H1 (cell line): ENCODE measurements around the gene TSPOAP1. TPM values are rescaled to one million over a fixed set of nuclear protein-coding genes. Genes with fewer than 3 reads are reported as not detected.

Experiments used
- CTCF ChIA-PET: fragments of 300-600 bp; sonication (Branson Sonifier 250); formaldehyde crosslinking; loops from one replicate; lab custom pipeline; 2021; ENCODE audit not compliant: partially characterized antibody; lab: Charles Lee
- POLR2A ChIA-PET: fragments of 300-600 bp; sonication (Branson Sonifier 250); formaldehyde crosslinking; loops from one replicate; lab custom pipeline; 2021; ENCODE audit warnings: inconsistent platforms; ENCODE audit not compliant: partially characterized antibody; lab: Charles Lee
- DNase-seq, 2 experiments: peaks; one replicate each; pipeline versions ENCODE4 v3.0.0 to v3.0.0-alpha.2; 2010 to 2022; ENCODE audit warnings: low spot score in 2 of 2, low read depth in 1 of 2, mixed read lengths in 1 of 2
- FAIRE-seq: peaks from 2 replicates; lab custom pipeline; 2011; peaks lifted over from hg19 to GRCh38; lab: Jason Lieb, UNC
- H2AFZ ChIP-seq: 2 replicates; pipeline ENCODE4 v1.8.1; 2012; ENCODE audit warnings: low read length, inconsistent platforms
- H2AK5ac ChIP-seq: 2 replicates; pipeline ENCODE4 v1.6.1; 2013; ENCODE audit warnings: low read depth, low read length
- H2BK120ac ChIP-seq: replicated peaks from 2 replicates; pipeline ENCODE3; 2013; ENCODE audit warnings: low read depth, low read length, inconsistent platforms
- H2BK12ac ChIP-seq: 2 replicates; pipeline ENCODE4 v1.6.1; 2013; ENCODE audit warnings: low read depth, low read length
- H2BK15ac ChIP-seq: 2 replicates; pipeline ENCODE4 v1.6.1; 2013; ENCODE audit warnings: low read length
- H2BK20ac ChIP-seq: 2 replicates; pipeline ENCODE4 v1.6.1; 2013; ENCODE audit warnings: low read length
- H2BK5ac ChIP-seq: 2 replicates; pipeline ENCODE4 v1.6.1; 2013; ENCODE audit warnings: low read depth, low read length
- H3K14ac ChIP-seq: 2 replicates; pipeline ENCODE4 v1.6.1; 2013; ENCODE audit warnings: inconsistent platforms; ENCODE audit not compliant: insufficient read length
- H3K18ac ChIP-seq: 2 replicates; pipeline ENCODE4 v1.6.1; 2013; ENCODE audit warnings: low read length; ENCODE audit errors: extremely low read depth
- H3K23ac ChIP-seq: 2 replicates; pipeline ENCODE4 v1.6.1; 2013; ENCODE audit warnings: inconsistent platforms; ENCODE audit not compliant: insufficient read length
- H3K23me2 ChIP-seq: 2 replicates; pipeline ENCODE4 v1.6.1; 2013; ENCODE audit warnings: low read depth, low read length
- H3K27ac ChIP-seq: 2 replicates; pipeline ENCODE4 v1.6.1; 2011; ENCODE audit warnings: low read depth, low read length, inconsistent platforms
- H3K27me3 ChIP-seq, 4 experiments: replicated peaks in 1 of 4; 1 replicate in 1 of 4; 2 replicates in 3 of 4; pipeline versions ENCODE4 v1.6.1 to v1.8.1; 2011 to 2013; ENCODE audit warnings: low read length in 3 of 4, mild to moderate bottlenecking in 3 of 4, inconsistent platforms in 2 of 4, mixed read lengths in 2 of 4, moderate library complexity in 1 of 4; ENCODE audit not compliant: control insufficient read depth in 3 of 4, insufficient read depth in 3 of 4; ENCODE audit errors: extremely low read depth in 1 of 4
- H3K36me3 ChIP-seq, 4 experiments: 2 replicates each; pipeline versions ENCODE4 v1.6.1 to v1.8.1; 2011 to 2013; ENCODE audit warnings: mild to moderate bottlenecking in 4 of 4, low read length in 3 of 4, moderate library complexity in 2 of 4, control low read depth in 1 of 4, inconsistent platforms in 1 of 4; ENCODE audit not compliant: insufficient read depth in 4 of 4, control insufficient read depth in 2 of 4
- H3K4ac ChIP-seq: replicated peaks from 2 replicates; pipeline ENCODE3; 2013; ENCODE audit warnings: low read length, low read depth, mixed read lengths, inconsistent platforms; ENCODE audit not compliant: insufficient read length
- H3K4me1 ChIP-seq, 4 experiments: replicated peaks in 1 of 4; 1 replicate in 1 of 4; 2 replicates in 3 of 4; pipeline versions ENCODE4 v1.6.1 to v1.8.1; 2011 to 2013; ENCODE audit warnings: low read length in 3 of 4, inconsistent platforms in 2 of 4, mixed read lengths in 1 of 4; ENCODE audit not compliant: insufficient read depth in 4 of 4, control insufficient read depth in 3 of 4
- H3K4me2 ChIP-seq, 2 experiments: 2 replicates each; pipeline versions ENCODE4 v1.6.1 to v1.8.1; 2011 to 2013; ENCODE audit warnings: low read depth in 2 of 2, low read length in 2 of 2, control low read depth in 1 of 2, inconsistent platforms in 1 of 2, mild to moderate bottlenecking in 1 of 2; ENCODE audit not compliant: insufficient read depth in 1 of 2
- H3K4me3 ChIP-seq, 4 experiments: fragments of 200-600, 300-600 bp in 1 of 4; sonication (generic), shearing (Covaris generic), sonication (Bioruptor Twin) in 1 of 4; 2 replicates each; pipeline versions ENCODE4 v1.5.1 to v1.8.1; 2011 to 2016; ENCODE audit warnings: low read length in 4 of 4, low read depth in 3 of 4, control low read depth in 2 of 4, inconsistent platforms in 2 of 4, mild to moderate bottlenecking in 2 of 4, mixed read lengths in 1 of 4, moderate library complexity in 1 of 4; ENCODE audit not compliant: insufficient read depth in 2 of 4; ENCODE audit errors: extremely low read depth in 1 of 4
- H3K56ac ChIP-seq: replicated peaks from 2 replicates; pipeline ENCODE3; 2013; ENCODE audit warnings: low read depth, mild to moderate bottlenecking, mixed read lengths, low read length, inconsistent platforms; ENCODE audit not compliant: insufficient read length
- H3K79me1 ChIP-seq: 2 replicates; pipeline ENCODE4 v1.6.1; 2013; ENCODE audit warnings: low read depth, low read length, control low read depth
- H3K79me2 ChIP-seq, 2 experiments: 2 replicates each; pipeline versions ENCODE4 v1.6.1 to v1.8.1; 2012 to 2013; ENCODE audit warnings: low read length in 2 of 2, mild to moderate bottlenecking in 2 of 2, inconsistent platforms in 1 of 2; ENCODE audit not compliant: insufficient read depth in 2 of 2, control insufficient read depth in 1 of 2
- H3K9ac ChIP-seq, 4 experiments: replicated peaks in 1 of 4; 1 replicate in 1 of 4; 2 replicates in 3 of 4; pipeline versions ENCODE4 v1.6.1 to v1.8.1; 2011 to 2013; ENCODE audit warnings: low read depth in 3 of 4, low read length in 3 of 4, control low read depth in 2 of 4, mild to moderate bottlenecking in 2 of 4, moderate library complexity in 2 of 4, inconsistent platforms in 1 of 4; ENCODE audit errors: extremely low read depth in 1 of 4
- H3K9me3 ChIP-seq, 2 experiments: 2 replicates each; pipeline versions ENCODE4 v1.6.1 to v1.8.1; 2012 to 2013; ENCODE audit warnings: mild to moderate bottlenecking in 2 of 2, moderate library complexity in 2 of 2, control low read depth in 1 of 2, inconsistent platforms in 1 of 2, low read depth in 1 of 2, low read length in 1 of 2, mixed read lengths in 1 of 2; ENCODE audit not compliant: insufficient read depth in 2 of 2
- H4K20me1 ChIP-seq, 2 experiments: replicated peaks in 1 of 2; 2 replicates each; pipeline versions ENCODE3 to v1.8.1; 2011 to 2013; ENCODE audit warnings: inconsistent platforms in 2 of 2, low read length in 2 of 2, mild to moderate bottlenecking in 1 of 2; ENCODE audit not compliant: insufficient read depth in 2 of 2, control insufficient read depth in 1 of 2
- H4K5ac ChIP-seq: 2 replicates; pipeline ENCODE4 v1.6.1; 2013; ENCODE audit warnings: low read length, low read depth, mixed read lengths, inconsistent platforms; ENCODE audit not compliant: insufficient read length
- H4K8ac ChIP-seq: 2 replicates; pipeline ENCODE4 v1.8.0; 2013; ENCODE audit warnings: mild to moderate bottlenecking, moderate library complexity, low read length, inconsistent platforms; ENCODE audit not compliant: insufficient read depth; ENCODE audit errors: extremely low read depth
- H4K91ac ChIP-seq: replicated peaks from 2 replicates; pipeline ENCODE3; 2013; ENCODE audit warnings: low read length, mixed read lengths, inconsistent platforms; ENCODE audit not compliant: insufficient read length
- CHD2 ChIP-seq: IDR thresholded peaks from 2 replicates; pipeline ENCODE4 v1.6.1; 2012; ENCODE audit warnings: low read length, improper control_type of control experiment
- CTBP2 ChIP-seq: IDR thresholded peaks from 2 replicates; pipeline ENCODE4 v1.7.0; 2011; ENCODE audit warnings: borderline replicate concordance, mild to moderate bottlenecking, moderate library complexity, mixed read lengths, low read length; ENCODE audit not compliant: insufficient read depth, insufficient read length
- CTCF ChIP-seq, 3 experiments: IDR thresholded peaks; 1 replicate in 2 of 3; 2 replicates in 1 of 3; pipeline versions ENCODE4 v1.5.1 to v1.6.1; 2011; ENCODE audit warnings: low read length in 3 of 3, mild to moderate bottlenecking in 3 of 3, inconsistent platforms in 2 of 3, low read depth in 1 of 3, moderate library complexity in 1 of 3; ENCODE audit not compliant: insufficient read depth in 1 of 3; ENCODE audit errors: control extremely low read depth in 1 of 3
- E2F6 ChIP-seq: IDR thresholded peaks from 2 replicates; pipeline ENCODE4 v1.6.1; 2012; ENCODE audit warnings: inconsistent platforms
- KDM4A ChIP-seq: IDR thresholded peaks from one replicate; pipeline ENCODE4 v1.7.1; 2012; ENCODE audit warnings: low read depth, mild to moderate bottlenecking, moderate library complexity, low read length, inconsistent platforms; ENCODE audit not compliant: severe bottlenecking
- RBBP5 ChIP-seq: IDR thresholded peaks from 2 replicates; pipeline ENCODE4 v1.7.1; 2012; ENCODE audit warnings: low read depth, mild to moderate bottlenecking, inconsistent platforms, low read length, moderate library complexity, borderline replicate concordance
- SIN3A ChIP-seq, 2 experiments: IDR thresholded peaks in 1 of 2; conservative IDR thresholded peaks in 1 of 2; 2 replicates each; pipeline ENCODE4 v1.6.1; 2011 to 2012; ENCODE audit warnings: low read length in 2 of 2, improper control_type of control experiment in 1 of 2, low read depth in 1 of 2, mild to moderate bottlenecking in 1 of 2
- SP4 ChIP-seq: IDR thresholded peaks from 2 replicates; pipeline ENCODE4 v1.6.1; 2012; ENCODE audit warnings: low read length, inconsistent platforms
- WGBS, 2 experiments: shearing (Covaris generic) in 1 of 2; methylation state at CpG; one replicate each; pipeline versions ENCODE4 v1.1.6 to v1.1.7; 2013 to 2015; ENCODE audit warnings: low lambda C conversion rate in 2 of 2, mixed read lengths in 2 of 2, inconsistent platforms in 1 of 2, low coverage in 1 of 2, missing lambda C conversion rate in 1 of 2; ENCODE audit not compliant: insufficient replicate concordance in 2 of 2, insufficient coverage in 1 of 2, insufficient read length in 1 of 2; ENCODE audit errors: extremely low coverage in 1 of 2, missing lambda C conversion rate in 1 of 2; 5-methylcytosine and 5-hydroxymethylcytosine counted together
- polyA plus RNA-seq, 7 experiments: library from polyadenylated mRNA; depleted of rRNA in 3 of 7; stranded (reverse) in 5 of 7; unstranded in 2 of 7; fragments of >200 nt in 5 of 7; fragments of 200-250 nt in 2 of 7; gene quantifications; 1 replicate in 5 of 7; 2 replicates in 1 of 7; 4 replicates in 1 of 7; pipeline versions ENCODE4 v1.2.1 to v1.2.3, GENCODE V29; 2011 to 2013; ENCODE audit warnings: missing spikeins in 2 of 7, mixed read lengths in 2 of 7
- total RNA-seq: library from RNA; stranded (reverse); fragmentation: NEBNext Ultra II Directional; extraction: Animal tissue kit (Norgen Biotek cat#: 25700); gene quantifications from 2 replicates; pipeline ENCODE4 v1.2.1, GENCODE V29; 2021

Gene TSPOAP1
- total and polyA plus RNA-seq, 2 of the 8 experiments (the other 6 are each of a cell fraction or from before 2014, with no cell fraction given): 7.6 to 9.2 TPM

- H3K4me3 ChIP-seq: no peak overlapping the region
- H2BK15ac ChIP-seq: no peak overlapping the region
- no peak overlapping the region for H2AFZ ChIP-seq
- H4K20me1 ChIP-seq: no peaks in the 10 kb centered on the region
- H3K9ac ChIP-seq: no peak overlapping the region
- no peaks in the 10 kb centered on the region for H3K36me3 ChIP-seq
- FAIRE-seq (no peak), DNase-seq (no peak)
- no peak overlapping the region for H3K18ac ChIP-seq
- H2AK5ac ChIP-seq: no peak overlapping the region; the same call in 1 of the 2 replicates
- no peaks in the 10 kb centered on the region for H3K79me1 ChIP-seq
- H3K4ac ChIP-seq: no peak overlapping the region
- H2BK120ac ChIP-seq: no peak overlapping the region
- 89% methylated on average over 15 of the region's 15 CpGs; no CpG with 5 or more reads in 1 of the 2 experiments for WGBS, 2 experiments
- ChIA-PET POLR2A (no interaction called here), CTCF (interaction anchor here (0.9 to 2.1 kb wide), 4 partner anchors 11 to 176 kb away, joined by 3 to 9 read pairs (median 4); no protein-coding TSS in a partner anchor)
- no peak overlapping the region for H4K5ac ChIP-seq
- H3K79me2 ChIP-seq: no peaks in the 10 kb centered on the region
- H2BK5ac ChIP-seq: no peak overlapping the region
- H3K56ac ChIP-seq: no peak overlapping the region
- H3K23me2 ChIP-seq: no peaks in the 10 kb centered on the region
- H2BK12ac ChIP-seq: no peak overlapping the region
- no peak overlapping the region for H4K91ac ChIP-seq
- H3K27ac ChIP-seq: no peak overlapping the region
- peaks cover 0 to 1% (median 0%) of the 10 kb centered on the region in 4 experiments; a peak in 3 of 7 replicates for H3K27me3 ChIP-seq
- no peak overlapping the region for H4K8ac ChIP-seq
- H3K9me3 ChIP-seq: no peaks in the 10 kb centered on the region
- no peak overlapping the region for H3K4me2 ChIP-seq
- H3K23ac ChIP-seq: no peak overlapping the region
- H3K4me1 ChIP-seq: peaks cover 0 to 3% (median 0%) of the 10 kb centered on the region in 4 experiments; a peak in 1 of 7 replicates
- no peak overlapping the region for H3K14ac ChIP-seq
- H2BK20ac ChIP-seq: no peak overlapping the region
- TF ChIP-seq CHD2 (no peak), CTCF (IDR thresholded peaks at IDR 0.05; ENCODE audit: control extremely low read depth in 1 of 3, insufficient read depth in 1 of 3, low read depth in 1 of 3, low read length in 3 of 3) (no peak), RBBP5 (no peak), E2F6 (no peak), SP4 (no peak), CTBP2 (no peak), KDM4A (no peak), SIN3A (conservative IDR thresholded peaks at IDR 0.05 in 1 of 2, IDR thresholded peaks at IDR 0.05 in 1 of 2; ENCODE audit: low read depth in 1 of 2, low read length in 2 of 2) (no peak)
Measured at GRCh38 chr17:58273453-58274104, 55.0 kb downstream of the TSPOAP1 start.
